ENCODE results near the gene CEACAM21.
"Not testable (repeated sequence)": the region's sequence is repeated elsewhere in the genome, so short reads cannot be mapped to it uniquely, and the experiment has no call there.

CEACAM21 gene

DNA sequence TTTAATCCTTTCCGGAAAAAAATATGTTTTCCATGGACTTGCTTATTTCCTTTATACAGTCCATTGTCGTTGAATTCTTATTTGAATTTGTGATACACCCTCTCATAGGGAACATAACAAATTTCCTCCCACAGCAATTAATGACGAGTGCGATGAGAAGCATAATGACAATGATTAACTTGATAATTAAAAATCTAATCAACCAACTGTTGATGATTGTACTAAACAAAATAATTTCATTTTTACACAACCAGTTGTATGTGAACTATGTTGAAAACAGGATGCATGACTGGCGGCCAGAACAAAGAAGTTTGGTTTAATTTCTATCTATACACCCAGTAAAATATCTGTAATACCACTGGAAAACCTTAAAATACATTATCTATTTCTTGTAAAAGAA is 26.1 kb upstream of the CEACAM21 start:
- DNase-seq, result no peak

DNA sequence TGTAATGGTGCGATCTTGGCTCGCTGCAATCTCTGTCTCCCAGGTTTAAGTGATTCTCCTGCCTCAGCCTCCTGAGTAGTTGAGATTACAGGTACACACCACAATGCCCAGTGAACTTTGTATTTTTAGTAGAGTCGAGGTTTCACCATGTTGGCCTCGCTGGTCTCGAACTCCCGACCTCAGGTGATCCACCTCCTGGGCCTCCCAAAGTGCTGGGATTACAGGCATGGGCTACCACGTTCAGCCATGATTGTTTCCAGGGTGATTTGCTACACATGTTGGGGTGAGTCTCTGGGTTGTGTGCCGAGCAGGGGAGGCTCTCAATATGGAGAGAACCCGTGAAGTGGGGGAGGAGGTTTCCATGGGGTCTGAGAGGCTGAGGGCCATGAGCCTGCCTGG is 24.8 kb upstream of the CEACAM21 start:
- DNase-seq, result no peak

DNA sequence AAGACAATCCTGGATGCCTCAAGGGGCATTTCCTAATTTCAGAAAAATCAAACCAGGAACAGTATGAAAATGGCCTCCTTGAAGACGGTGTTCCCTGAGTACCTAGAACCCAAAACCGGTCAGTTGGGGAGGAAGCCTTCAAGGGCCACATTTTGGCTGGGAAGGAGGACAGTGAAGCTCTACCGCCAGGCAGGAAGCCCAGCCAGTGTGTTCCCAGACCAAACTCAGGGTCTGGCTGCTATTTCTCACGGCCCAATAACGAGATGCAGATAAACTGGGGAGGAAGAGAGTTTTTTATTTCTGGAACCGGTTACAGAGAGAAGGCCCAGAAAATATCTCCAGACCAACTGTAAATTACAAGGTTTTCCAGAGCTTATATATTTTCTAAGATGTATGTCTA is 24.3 kb upstream of the CEACAM21 start:
- no peak for DNase-seq

DNA sequence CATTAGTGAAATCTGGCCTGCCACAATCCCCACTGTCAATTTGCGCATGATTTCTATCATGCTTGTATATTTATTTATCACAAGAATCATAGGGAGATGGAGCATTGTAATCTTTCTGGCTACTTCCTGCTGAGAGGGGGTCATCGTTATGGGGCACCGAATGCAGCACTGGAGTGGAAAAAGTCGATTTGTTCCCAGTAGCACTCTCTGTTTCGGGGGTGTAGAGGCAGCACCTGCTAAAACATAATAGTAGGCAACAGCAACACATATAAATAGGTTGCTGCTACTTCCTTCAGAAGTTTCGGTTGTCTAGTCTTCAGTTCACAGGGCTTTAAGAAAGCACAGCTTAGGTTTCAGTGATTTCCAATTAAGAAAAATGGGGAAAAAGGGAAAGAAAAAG is 23.4 kb upstream of the CEACAM21 start:
- DNase-seq, result peak in 1 of 2 donors; percentile 41

DNA sequence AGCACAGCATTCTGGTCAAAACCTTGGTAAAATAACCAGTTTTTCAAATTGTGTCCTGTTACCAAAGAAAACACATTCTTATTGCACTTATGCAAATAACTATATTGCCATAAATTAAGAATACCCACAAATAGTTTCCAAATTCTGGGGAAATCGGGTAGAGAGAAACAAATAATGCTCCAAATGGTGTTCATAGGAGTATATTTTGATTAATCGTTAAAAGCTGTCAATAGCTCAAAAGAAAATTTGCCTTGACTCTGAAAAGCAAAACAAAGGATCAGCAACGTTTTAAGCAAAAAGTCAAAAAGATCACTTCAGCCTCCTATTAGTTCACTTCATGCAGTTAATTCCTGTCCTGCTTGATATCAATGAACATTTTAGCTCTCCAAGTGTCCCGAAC is 22.2 kb upstream of the CEACAM21 start:
- no peak for DNase-seq

DNA sequence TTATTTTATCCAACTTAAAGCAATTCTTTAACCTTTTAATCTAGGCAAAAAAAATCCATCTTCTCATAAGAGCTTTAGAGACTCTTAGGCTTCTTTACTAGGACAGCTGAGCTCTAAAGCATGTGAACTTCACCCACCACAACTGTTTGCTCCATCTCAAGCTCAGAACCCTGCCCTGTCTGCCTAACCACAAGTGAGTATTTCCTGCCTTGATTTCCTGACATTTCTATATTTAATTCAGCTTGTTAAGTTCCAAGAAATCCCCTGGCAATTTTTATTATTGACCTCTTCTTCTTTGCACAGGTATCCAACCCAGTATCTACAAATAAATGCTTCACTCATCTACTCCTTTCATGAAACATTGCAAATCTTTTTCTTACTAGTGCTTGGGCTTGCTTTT is 21.1 kb upstream of the CEACAM21 start:
- DNase-seq, result peak; percentile 43 to 66

DNA sequence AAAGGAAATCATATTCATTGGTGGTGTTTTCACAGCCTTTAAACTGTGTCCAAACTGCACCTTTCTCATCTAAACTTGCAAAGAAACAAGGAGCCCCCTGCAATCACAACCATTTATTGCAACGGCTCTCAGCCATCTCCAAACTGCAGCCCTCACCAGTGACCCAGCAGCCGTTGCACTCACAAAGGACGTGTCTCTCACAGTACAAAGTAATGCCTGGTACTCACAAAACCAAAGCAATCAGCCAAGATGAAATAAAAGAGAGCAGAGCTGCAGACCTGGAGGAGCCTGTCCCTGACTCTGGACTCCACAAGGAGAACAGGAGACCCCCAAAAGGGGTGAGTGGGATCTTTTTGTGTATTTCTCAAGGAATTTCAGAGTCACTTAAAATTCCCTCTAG is 20.2 kb upstream of the CEACAM21 start:
- DNase-seq, result no peak

DNA sequence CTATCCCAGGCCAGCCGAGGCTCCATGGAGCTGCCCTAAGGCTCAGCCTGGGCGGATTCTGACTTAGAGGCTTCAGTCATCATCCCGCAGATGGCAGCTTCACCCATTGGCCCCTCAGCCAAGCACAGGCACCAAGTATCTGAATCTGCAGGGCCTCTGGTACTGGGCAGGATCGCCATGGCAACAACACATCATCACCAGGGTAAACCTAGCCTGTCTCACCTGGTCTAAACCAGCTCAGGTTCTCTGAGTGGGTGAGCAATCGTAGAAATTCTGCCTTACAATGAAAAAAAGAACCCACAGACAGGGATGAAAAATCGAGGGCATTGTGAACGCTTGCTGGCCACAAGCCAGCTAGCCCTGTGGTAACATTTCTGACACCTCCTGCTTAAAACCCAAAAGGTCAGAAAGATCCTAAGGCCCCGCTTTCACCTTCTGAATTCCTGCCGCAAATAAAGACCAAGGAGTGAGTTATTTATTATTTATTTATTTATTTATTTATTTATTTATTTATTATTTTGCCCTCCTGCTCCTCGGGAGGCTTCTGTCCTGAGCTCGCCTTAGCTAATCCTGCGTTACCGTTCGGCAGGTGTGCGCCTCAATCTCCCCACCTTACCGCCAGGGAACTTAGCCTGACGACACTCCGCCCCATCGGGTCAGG is 12.0 kb upstream of the CEACAM21 start:
- DNase-seq, result peak; percentile 71 to 85

DNA sequence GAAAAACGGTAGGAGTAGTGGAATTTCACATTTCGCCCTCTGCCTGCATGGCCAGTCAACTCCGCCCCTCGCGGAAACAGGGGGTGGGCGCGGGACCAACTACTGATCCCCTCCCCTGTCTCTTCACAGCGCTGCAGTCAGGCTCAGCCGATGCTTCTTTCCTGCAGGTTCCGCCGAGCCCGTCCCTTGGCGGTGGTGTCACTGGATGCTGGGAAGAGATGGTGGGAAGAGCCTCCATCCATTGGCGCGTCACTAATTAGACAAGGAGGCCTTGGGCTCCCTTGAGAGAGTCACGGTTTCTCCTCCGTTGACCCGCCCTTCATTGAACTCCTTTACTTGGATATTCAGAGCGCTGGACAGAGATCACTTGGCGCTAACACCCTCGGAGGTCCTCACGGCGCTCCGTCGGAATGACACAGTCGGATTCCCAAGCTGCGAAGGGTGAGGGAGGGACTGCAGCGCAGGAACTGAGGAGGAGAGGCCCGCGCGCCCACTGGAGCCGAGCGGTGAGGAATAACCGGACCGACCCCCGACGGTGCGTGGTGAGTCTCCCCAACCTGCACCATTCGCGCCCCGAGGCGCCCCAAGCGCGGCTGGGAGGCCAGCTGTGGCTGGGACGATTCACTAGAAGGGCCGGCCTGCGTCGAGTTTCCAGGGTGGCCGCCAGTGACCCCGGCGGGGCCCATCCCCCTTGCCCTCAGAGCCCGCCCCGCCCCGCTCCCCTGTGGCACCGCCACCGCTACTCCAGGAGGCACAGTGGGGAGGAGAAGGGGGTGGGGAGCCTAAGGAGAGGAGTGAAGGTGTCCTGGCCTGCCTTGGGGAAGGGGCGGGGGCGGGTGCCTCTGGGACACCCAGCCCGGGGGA is 11.2 kb upstream of the CEACAM21 start:
- DNase-seq, result no peak

DNA sequence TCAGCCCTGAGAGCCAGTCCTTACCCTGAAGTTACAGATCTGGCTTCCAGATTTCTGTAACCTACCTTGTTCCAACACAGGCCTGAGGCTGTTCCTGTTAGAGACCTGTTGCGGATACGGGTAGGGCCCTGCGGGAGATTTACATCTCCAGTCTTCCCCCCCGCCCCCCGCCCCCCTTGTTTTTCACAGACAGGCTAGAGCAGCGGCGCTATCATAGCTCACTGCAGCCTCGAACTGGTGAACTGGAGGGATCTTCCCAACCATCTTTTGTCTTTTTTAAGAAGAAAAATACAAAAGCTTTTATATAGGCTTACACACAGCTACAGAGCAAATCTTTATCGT is 10.6 kb upstream of the CEACAM21 start:
- DNase-seq, result no peak

DNA sequence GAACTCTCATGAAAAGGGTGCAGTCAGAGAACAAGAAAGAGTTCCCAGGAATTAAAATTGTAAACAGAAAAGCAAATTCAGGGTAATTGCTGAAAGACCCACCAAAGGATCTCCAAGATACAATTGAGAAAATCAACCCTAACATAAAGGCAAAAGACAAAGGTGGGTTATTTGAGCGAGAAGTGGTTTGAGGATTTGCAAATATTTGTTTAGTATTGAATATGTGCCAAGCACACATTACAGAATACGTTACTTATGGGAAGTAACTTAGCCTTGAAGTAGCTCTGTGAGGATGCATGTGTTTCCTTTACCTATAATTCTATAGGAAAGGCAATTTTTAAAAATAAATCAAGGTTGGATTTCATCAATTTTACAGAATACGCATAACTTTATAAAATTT is 10.0 kb upstream of the CEACAM21 start:
- DNase-seq, result no peak

DNA sequence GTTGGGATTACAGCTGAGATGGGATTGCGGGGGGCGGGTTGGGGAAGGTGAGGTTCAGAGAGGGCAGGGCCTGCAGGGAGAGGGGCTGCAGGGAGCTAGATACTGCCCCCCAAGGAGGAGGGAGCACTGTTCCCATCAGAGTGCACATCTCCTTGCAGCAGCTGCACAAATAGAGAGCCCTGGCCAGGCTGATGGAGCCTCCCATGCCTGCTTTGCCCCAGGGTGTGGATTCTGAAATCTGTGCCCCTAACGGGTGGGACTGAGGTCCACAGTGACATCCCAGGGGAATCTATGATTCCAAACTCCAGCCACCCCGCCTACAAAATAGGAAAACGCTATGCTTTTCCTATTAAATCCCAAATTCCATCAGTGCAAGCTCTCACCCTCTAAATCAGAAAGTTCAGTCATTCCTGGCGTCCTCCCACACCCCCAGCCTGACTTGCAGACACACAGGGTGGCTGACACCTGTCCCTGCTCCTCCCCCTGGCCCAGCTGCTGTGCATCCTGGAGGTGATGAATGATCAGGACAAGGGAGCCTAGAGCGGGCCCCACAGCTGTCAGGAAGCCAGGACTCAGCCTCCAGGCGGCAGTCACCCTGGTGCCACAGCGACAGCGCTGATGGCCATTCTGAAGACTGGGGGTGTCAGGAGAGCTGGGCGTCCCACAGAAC is 6.3 kb upstream of the CEACAM21 start:
- DNase-seq, result no peak

DNA sequence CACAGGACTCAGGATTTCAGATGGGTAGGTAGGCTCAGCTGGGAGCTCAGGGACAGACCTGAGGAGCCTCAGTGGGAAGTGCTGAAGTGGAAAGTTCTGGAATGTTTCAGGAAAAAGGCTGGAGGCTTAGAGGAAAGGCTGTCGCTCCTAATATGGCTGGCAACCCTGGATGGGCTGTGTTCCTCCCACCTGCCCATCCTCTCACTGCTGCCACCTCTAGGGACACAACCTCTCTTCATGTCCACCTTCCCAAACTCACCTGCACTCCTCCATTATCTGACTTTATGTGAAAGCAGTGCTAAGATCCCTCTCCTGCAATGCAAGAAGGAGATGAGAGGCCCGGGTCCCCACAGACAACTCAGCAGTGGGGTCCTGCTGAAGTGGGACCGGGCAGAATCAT is 5.8 kb upstream of the CEACAM21 start:
- DNase-seq, result no peak

DNA sequence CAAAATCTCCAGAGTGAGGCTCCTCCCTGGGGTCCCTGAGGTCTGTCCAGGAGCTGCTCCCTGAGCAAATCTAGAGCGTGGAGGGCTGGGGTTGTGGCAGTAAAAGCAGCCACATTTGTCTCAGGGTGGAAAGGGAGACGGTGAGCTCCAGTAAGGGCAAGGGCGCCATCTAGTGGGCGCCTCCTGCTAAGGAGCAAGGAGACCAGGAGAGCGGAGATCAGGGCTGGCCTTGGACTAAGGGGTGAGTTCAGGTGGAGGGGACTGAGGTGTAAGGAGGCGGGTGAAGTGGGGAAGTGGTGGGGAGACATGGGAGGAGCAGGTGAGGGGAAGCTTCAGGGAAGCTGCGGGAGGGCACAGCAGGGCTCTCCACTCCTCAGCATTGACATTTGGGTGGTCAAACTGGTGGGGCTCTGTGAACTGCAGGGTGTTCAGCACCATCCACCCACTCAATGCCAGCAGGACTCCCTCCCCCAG is 5.3 kb upstream of the CEACAM21 start:
- DNase-seq, result peak; percentile 84 to 87

DNA sequence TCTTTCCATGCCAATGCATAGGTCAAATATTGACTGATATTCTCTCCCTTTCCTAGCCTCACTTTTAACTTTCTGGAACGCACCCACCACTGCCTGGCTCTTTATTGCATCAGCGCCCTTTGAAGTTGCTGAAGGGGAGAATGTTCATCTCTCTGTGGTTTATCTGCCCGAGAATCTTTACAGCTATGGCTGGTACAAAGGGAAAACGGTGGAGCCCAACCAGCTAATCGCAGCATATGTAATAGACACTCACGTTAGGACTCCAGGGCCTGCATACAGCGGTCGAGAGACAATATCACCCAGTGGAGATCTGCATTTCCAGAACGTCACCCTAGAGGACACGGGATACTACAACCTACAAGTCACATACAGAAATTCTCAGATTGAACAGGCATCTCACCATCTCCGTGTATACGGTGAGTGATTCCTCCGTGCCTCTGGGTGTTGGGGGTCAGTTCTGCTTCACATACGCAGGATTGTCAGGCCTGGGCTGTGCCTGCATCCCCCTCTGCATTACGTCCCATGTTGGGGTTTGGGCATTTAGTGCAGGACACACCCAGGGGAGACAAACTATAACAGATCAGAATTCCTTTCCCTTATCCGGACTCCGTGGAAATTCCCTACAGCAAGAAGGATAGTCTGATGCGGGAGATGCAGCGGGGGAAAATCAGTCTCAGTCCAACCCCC is 1.3 kb downstream of the CEACAM21 start:
- DNase-seq, result no peak

DNA sequence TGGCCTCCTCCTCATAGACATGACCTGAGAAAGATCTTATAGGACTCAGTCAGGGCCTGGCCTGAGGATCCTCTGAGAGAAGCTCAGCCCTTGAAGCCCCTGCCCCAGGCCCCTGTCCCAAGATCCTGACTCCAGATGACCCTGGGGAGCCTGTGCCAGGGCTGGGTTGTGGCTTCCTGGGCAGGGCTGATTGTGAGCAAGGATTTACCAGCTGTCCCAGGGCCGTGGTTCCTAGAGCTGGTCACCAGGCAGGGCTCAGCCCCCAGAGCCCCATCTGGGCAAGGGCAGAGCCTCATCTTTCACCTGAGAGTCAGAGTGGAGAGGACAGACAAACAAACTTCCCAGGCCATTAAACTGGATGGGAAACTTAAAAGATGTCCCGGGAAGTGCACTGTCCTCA is 1.9 kb downstream of the CEACAM21 start:
- DNase-seq, result no peak

DNA sequence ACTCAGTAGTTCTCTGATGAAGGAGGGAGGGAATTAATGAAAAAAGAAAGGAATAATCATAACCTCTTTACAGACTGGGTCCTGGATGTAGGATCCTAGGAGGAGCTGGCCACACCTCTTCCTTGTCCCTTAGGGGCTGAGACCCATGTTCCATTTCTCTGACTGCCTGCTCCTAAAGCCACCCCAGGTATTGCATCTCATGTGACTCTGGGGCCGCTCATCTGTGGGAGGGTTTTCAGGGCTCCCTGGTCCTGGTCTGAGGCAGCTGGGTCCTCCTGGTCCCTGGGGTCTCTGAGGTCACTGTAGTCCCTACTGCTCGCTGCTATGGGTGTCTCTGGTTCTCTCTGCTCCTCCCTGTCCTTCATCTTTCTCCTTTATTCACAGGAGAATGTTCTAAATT is 2.9 kb downstream of the CEACAM21 start:
- DNase-seq, result no peak

DNA sequence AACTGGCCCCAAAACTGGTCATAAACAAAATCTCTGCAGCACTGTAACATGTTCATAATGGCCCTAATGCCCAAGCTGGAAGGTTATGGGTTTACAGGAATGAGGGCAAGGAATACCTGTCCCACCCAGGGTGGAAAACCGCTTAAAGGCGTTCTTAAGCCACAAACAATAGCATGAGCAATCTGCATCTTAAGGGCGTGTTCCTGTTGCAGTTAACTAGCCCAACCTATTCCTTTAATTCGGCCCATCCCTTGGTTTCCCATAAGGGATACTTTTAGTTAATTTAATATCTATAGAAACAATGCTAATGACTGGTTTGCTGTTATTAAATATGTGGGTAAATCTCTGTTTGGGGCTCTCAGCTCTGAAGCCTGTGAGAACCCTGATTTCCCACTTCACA is 5.1 kb downstream of the CEACAM21 start:
- not testable (repeated sequence) for DNase-seq

DNA sequence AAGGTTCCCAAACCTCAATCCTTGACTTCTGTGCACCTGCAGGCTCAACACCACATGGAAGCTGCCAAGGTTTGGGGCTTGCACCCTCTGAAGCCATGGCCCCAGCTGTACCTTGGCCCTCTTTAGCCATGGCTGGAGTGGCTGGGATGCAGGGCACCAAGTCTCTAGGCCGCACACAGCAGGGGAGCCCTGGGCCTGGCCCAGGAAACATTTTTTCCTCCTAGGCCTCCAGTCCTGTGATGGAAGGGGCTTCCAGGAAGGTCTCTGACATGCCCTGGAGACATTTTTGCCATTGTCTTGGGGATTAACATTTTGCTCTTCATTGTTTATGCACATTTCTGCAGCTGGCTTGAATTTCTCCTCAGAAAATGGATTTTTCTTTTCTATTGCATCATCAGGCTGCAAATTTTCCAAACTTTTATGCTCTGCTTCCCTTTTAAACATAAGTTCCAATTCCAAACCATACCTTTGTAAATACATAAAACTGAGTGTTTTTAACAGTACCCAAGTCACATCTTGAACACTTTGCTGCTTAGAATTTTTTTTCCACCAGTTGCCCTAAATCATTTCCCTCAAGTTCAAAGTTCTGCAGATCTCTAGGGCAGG is 6.7 kb downstream of the CEACAM21 start:
- not testable (repeated sequence) for DNase-seq

DNA sequence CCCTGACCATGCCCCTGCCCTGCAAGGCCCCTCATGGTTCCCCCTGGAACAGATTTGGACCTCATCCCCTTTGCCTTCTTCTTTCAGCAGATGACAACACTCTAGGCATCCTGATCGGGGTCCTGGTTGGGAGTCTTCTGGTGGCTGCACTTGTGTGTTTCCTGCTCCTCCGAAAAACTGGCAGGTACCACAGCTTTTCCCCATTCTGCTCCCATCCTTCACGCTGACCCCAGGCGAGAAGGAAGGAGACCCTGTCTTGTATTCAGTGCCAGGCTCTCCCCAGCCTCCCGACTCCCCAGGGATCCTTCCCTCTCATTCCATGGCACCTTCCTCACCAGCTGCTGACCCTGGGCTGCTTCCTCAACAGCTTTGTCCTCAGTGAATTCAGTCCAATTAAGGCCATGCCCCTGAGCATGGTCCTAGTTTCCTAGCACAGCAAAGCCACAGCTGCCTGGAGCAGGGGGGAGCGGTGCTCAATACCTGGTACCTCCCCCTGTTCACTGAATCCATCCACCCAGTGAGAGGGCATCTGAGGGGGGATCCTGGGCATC is 8.4 kb downstream of the CEACAM21 start:
- no peak for DNase-seq

DNA sequence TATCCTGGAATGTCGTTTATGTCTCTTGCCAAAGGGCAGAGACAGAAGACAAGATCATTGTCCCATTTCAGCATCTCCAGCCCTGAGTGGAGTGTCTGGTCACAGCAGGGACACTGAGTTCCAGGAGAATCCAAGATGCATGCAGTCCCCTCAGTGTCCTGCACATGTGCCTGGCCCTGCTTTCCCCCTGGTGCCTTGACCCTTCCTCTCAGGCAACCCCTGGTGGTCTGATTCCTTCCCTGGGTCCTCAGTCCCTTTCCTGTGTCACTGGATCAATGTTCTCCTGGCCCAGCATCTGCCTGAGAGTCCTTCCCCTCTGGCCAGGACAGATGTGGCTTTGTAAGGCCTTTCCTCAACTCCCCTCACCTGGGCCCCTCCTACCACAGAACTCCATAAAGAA is 9.0 kb downstream of the CEACAM21 start:
- no peak for DNase-seq

DNA sequence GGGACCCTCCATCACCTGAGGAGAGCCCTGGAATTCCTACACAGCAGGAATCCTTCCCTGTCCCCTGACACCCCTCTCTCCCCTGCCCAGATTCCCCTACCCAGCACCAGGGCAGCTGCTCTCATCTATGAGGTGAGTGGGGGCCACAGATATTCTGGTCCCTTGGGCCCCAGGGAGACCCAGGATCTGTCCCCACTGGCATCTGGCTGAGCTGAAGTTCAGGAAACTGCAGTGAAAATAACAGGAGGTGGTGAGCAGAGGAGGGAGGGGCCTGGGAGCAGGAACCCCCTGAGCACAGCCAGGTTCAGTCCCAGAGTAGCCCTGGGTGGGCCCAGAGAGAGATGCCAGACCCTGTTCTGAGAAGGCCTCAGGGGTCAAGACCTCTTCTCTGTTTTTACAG is 10.1 kb downstream of the CEACAM21 start:
- DNase-seq, result no peak
